Mucosa of descending colon (tissue), 3 donors: ENCODE results near the gene P3H1. TPM values are rescaled to one million over a fixed set of nuclear protein-coding genes. Genes with fewer than 3 reads are reported as not detected.
A peak's percentile ranks its signal among the peaks of the same experiment; 100 is the strongest.

Source experiments
- ATAC-seq: fragments of 200-7000 bp; cut with Tn5 transposase; one replicate; pipeline ENCODE4 v1.9.1; 2020; ENCODE audit warnings: mild to moderate bottlenecking, moderate library complexity
- DNase-seq, 3 donors: peaks; one replicate each; pipeline ENCODE4 v3.0.0-alpha.2; 2020
- H3K36me3 ChIP-seq: fragments of 200-600 bp; one replicate; pipeline ENCODE4 v1.8.0; 2021; ENCODE audit warnings: low read depth, mild to moderate bottlenecking
- H3K4me1 ChIP-seq: fragments of 200-600 bp; one replicate; pipeline ENCODE4 v1.8.0; 2021; ENCODE audit warnings: low read depth, mild to moderate bottlenecking
- H3K4me3 ChIP-seq: fragments of 200-600 bp; one replicate; pipeline ENCODE4 v1.8.0; 2021; ENCODE audit warnings: mild to moderate bottlenecking
- H3K9me3 ChIP-seq: fragments of 200-600 bp; one replicate; pipeline ENCODE4 v1.8.0; 2021; ENCODE audit warnings: mild to moderate bottlenecking
- CTCF ChIP-seq: fragments of 200-600 bp; IDR thresholded peaks from one replicate; pipeline ENCODE4 v1.8.0; 2022; ENCODE audit warnings: antibody characterized with exemption, mild to moderate bottlenecking
- intact Hi-C, 2 donors: fragments of 100-400 bp; cut with DNase I in 1 of 2; cut with micrococcal nuclease in 1 of 2; formaldehyde crosslinking; loops; one replicate each; pipeline versions ENCODE4 v1.11.0 to v1.11.1; 2022; cut with DNase I, micrococcal nuclease
- total RNA-seq, 3 donors: library from RNA; stranded (reverse); fragmentation: NEBNext Ultra II Directional in 2 of 3; extraction: Animal tissue kit (Norgen Biotek cat#: 25700) in 2 of 3; gene quantifications; one replicate each; pipeline versions ENCODE4 v1.2.1 to v1.2.4, GENCODE V29; 2021 to 2023
- donor health status: DM: no; HTN: no; CAD: no; lungs with moderate emphysema.
- donor health status: DM: no; HTN: no; CAD: no.
- donor health status: DM: no; HTN: yes; CAD: no.

P3H1 gene
- total RNA-seq, 3 donors from 2014 or later, result 8.0 to 20.0 (median 14.5) TPM

GRCh38 chr1:42736571-42737200 is 30.1 kb downstream of the P3H1 start:
- Histone ChIP-seq H3K4me1 (peaks cover 14% of the 10 kb centered on the region), H3K9me3 (no peaks in the 10 kb centered on the region), H3K36me3 (no peaks in the 10 kb centered on the region), H3K4me3 (no peak overlapping the region)
- no peak for TF ChIP-seq CTCF
- DNase-seq (no peak), ATAC-seq (no peak)
- intact Hi-C loops, result no loop called here

DNA sequence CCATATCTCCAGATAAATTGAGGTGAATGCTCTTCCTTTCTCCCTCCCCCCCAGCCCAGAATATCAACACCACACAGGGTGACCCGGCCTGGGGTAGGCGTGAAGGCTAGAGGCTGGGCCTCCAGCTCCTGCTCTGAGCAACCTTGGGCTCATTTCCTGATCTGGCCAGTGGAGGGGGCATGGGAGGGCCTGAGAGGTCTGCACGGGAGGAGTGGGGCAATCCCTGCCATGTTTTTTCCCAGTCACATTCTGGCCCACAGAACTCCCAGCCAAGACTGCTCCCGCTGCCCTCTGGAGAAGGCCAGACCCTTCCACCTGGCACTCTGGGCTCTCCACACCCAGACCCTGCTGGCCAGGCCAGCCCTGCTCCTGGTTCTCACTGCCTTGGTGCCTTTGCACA is 30.7 kb downstream of the P3H1 start:
- no peak for TF ChIP-seq CTCF
- ATAC-seq (peak; percentile 81), DNase-seq (peak in 2 of 3 donors; percentile 68 to 82)
- H3K4me1 ChIP-seq, result peaks cover 16% of the 10 kb centered on the region
- H3K9me3 ChIP-seq, result no peaks in the 10 kb centered on the region
- intact Hi-C loops, result no loop called here
- H3K36me3 ChIP-seq, result no peaks in the 10 kb centered on the region
- H3K4me3 ChIP-seq, result no peak overlapping the region

GRCh38 chr1:42735477-42736105 is 31.2 kb downstream of the P3H1 start:
- ATAC-seq (peak; percentile 82), DNase-seq (peak in 1 of 3 donors; percentile 67)
- intact Hi-C loops, result no loop called here
- no peak for TF ChIP-seq CTCF
- Histone ChIP-seq H3K4me1 (peaks cover 20% of the 10 kb centered on the region), H3K9me3 (no peaks in the 10 kb centered on the region), H3K4me3 (no peak overlapping the region), H3K36me3 (no peaks in the 10 kb centered on the region)

GRCh38 chr1:42735056-42735455 is 31.8 kb downstream of the P3H1 start:
- intact Hi-C loops, result no loop called here
- DNase-seq (peak in 1 of 3 donors; percentile 34), ATAC-seq (no peak)
- no peaks in the 10 kb centered on the region for H3K36me3 ChIP-seq
- H3K9me3 ChIP-seq, result no peaks in the 10 kb centered on the region
- H3K4me3 ChIP-seq, result no peak overlapping the region
- no peak for TF ChIP-seq CTCF
- H3K4me1 ChIP-seq, result peaks cover 18% of the 10 kb centered on the region

GRCh38 chr1:42734201-42735035 is 32.4 kb downstream of the P3H1 start:
- DNase-seq (peak in 1 of 3 donors; percentile 12), ATAC-seq (no peak)
- TF ChIP-seq CTCF, result no peak
- Histone ChIP-seq H3K4me3 (no peak overlapping the region), H3K36me3 (no peaks in the 10 kb centered on the region), H3K9me3 (no peaks in the 10 kb centered on the region), H3K4me1 (peaks cover 18% of the 10 kb centered on the region)
- intact Hi-C loops, result no loop called here
